SKM-1 (cell line): ENCODE measurements around the gene BRIP1.

Experiments used
- DNase-seq: peaks from one replicate; lab custom pipeline; 2025; ENCODE audit not compliant: unreplicated experiment; lab: John Stamatoyannopoulos, UW

The BRIP1 gene

GRCh38 chr17:61638087-61638486 lies 225.2 kb downstream of the BRIP1 start:
- no peak for DNase-seq

- DNase-seq = peak; percentile 34
Measured at GRCh38 chr17:61635913-61636432, 227.4 kb downstream of the BRIP1 start.

- no peak for DNase-seq
Measured at GRCh38 chr17:61634942-61635538, 228.3 kb downstream of the BRIP1 start.

GRCh38 chr17:61634011-61634539 lies 229.3 kb downstream of the BRIP1 start:
- DNase-seq = no peak

- DNase-seq = no peak
Measured at GRCh38 chr17:61632826-61633225, 230.5 kb downstream of the BRIP1 start.

- DNase-seq = no peak
Measured at GRCh38 chr17:61631800-61632199, 231.5 kb downstream of the BRIP1 start.
